Measurements from ENCODE around the gene SAMD13. TPM values are rescaled to one million over a fixed set of nuclear protein-coding genes. Genes with fewer than 3 reads are reported as not detected.

SAMD13 gene
- total RNA-seq, 6 experiments from 2014 or later = 0.40 to 0.68 (median 0.47) TPM; not detected in 3

DNA sequence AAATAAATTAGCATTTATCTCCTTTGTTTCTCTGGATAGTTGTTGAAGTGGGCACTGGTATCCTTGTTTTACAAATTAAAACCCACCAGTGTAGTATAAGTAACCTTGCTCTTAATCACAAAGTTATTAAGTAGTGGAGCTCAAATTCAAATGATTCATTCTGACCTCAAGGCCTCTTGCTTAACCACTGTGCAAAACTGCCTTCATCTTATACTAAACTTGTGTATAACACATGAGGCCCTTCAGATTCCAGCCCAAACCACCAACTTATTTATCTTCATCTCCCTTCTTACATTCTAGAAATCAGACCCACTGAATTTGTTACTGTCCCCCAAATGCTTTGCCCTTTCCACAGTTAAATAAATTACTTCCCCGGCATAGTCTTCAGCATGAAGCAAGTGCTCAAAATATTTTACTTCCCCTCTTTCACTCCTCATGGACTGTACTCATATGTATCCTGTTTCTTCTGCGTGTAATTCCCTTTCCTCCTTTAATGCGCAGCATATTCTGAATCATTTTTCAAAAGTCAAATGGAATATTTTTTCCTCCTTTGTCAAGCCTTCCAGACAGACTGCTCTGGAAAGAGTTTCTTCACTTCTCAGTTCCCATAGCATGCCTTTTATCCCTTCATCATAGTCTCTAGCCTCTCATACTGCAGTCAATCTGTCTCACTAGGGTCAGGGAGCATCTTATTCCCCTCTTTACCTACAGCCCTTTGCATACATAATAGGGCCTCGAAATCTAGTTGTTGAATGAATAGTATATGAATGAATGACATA is 77.8 kb downstream of the SAMD13 start:
- no peak overlapping the region for H3K27ac ChIP-seq
- H3K9me3 ChIP-seq = no peaks in the 10 kb centered on the region
- no peaks in the 10 kb centered on the region for H3K27me3 ChIP-seq
- 72% methylated on average over 4 of the region's 4 CpGs for WGBS (ENCODE audit: insufficient coverage, low coverage, low lambda C conversion rate, missing lambda C conversion rate)
- ATAC-seq (no peak), DNase-seq (no peak)
- TF ChIP-seq, protein P1, sequence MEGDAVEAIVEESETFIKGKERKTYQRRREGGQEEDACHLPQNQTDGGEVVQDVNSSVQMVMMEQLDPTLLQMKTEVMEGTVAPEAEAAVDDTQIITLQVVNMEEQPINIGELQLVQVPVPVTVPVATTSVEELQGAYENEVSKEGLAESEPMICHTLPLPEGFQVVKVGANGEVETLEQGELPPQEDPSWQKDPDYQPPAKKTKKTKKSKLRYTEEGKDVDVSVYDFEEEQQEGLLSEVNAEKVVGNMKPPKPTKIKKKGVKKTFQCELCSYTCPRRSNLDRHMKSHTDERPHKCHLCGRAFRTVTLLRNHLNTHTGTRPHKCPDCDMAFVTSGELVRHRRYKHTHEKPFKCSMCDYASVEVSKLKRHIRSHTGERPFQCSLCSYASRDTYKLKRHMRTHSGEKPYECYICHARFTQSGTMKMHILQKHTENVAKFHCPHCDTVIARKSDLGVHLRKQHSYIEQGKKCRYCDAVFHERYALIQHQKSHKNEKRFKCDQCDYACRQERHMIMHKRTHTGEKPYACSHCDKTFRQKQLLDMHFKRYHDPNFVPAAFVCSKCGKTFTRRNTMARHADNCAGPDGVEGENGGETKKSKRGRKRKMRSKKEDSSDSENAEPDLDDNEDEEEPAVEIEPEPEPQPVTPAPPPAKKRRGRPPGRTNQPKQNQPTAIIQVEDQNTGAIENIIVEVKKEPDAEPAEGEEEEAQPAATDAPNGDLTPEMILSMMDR (IDR thresholded peaks at IDR 0.05) = no peak
- no peak for TF ChIP-seq POLR2A (IDR thresholded peaks at IDR 0.05)
- H3K4me3 ChIP-seq = no peak overlapping the region
- no peaks in the 10 kb centered on the region for H3K36me3 ChIP-seq
- intact Hi-C loops (cut with DNase I) = no loop called here
- H3K4me1 ChIP-seq = no peaks in the 10 kb centered on the region

DNA sequence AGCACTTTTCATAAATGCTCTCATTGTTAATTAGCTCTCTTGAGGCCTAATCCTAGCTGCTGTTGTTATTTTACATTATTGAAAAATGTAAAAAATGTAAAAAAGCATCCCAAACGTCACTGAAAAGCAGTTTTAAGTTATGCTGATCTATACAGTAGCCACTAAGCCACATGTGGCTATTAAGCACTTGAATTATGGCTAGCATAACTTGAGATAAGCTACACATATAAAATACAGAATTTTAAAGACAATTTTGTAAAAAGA is 78.3 kb downstream of the SAMD13 start:
- ATAC-seq (no peak), DNase-seq (no peak)
- intact Hi-C loops (cut with DNase I) = no loop called here
- Histone ChIP-seq H3K4me3 (no peak overlapping the region), H3K27ac (no peak overlapping the region), H3K36me3 (no peaks in the 10 kb centered on the region), H3K9me3 (no peaks in the 10 kb centered on the region), H3K4me1 (no peaks in the 10 kb centered on the region), H3K27me3 (no peaks in the 10 kb centered on the region)
- 44% methylated on average over 1 of the region's 1 CpG for WGBS (ENCODE audit: insufficient coverage, low coverage, low lambda C conversion rate, missing lambda C conversion rate)
- no peak for TF ChIP-seq POLR2A (IDR thresholded peaks at IDR 0.05)
- TF ChIP-seq, protein P1 (IDR thresholded peaks at IDR 0.05) = no peak

DNA sequence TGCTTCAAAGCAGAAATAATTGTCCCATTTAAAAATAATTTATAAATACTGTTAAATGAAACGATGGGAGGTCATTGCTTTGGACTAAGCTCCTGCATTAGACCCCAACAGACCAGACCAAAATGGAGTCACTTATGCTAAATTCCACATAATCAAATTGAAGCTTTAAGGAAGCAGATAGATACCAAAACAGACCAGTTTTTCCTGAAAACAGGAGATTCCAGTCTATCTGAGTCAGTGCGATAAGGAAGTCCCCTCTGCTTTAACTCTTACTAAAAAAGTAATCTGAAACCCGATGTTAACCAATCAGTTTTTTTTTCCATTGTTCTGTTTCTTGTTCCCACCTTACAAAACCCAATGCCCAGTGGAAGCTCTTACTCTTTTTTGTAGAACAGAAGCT is 80.6 kb downstream of the SAMD13 start:
- DNase-seq (no peak), ATAC-seq (no peak)
- Histone ChIP-seq H3K27me3 (no peaks in the 10 kb centered on the region), H3K4me1 (no peaks in the 10 kb centered on the region), H3K9me3 (no peaks in the 10 kb centered on the region), H3K36me3 (no peaks in the 10 kb centered on the region), H3K27ac (no peak overlapping the region), H3K4me3 (no peak overlapping the region)
- 58% methylated on average over 3 of the region's 3 CpGs for WGBS (ENCODE audit: insufficient coverage, low coverage, low lambda C conversion rate, missing lambda C conversion rate)
- TF ChIP-seq POLR2A (IDR thresholded peaks at IDR 0.05) = no peak
- TF ChIP-seq, protein P1 (IDR thresholded peaks at IDR 0.05) = no peak
- intact Hi-C loops (cut with DNase I) = no loop called here

DNA sequence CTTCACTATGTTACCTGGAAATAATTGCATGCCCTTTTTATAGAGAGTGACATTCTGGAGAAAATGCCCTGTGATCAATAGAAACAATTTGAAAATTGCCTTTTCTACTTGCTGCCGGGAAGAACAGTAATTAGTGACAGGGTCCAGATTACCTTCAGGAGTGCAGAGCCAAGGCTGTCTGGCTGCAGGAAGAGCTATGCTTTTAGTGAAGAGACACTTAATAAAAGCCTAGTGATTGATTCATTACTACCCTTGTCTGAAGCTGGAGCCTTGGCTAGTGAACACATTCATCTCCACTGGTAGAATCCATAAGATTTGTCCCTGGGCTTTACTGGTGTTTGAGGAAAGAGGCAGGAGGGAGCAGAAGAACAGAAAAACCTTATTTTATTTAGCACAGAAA is 83.8 kb downstream of the SAMD13 start:
- Histone ChIP-seq H3K4me1 (no peaks in the 10 kb centered on the region), H3K36me3 (no peaks in the 10 kb centered on the region), H3K4me3 (no peak overlapping the region), H3K9me3 (no peaks in the 10 kb centered on the region), H3K27ac (no peak overlapping the region), H3K27me3 (no peaks in the 10 kb centered on the region)
- intact Hi-C loops (cut with DNase I) = no loop called here
- WGBS (ENCODE audit: insufficient coverage, low coverage, low lambda C conversion rate, missing lambda C conversion rate) = 67% methylated on average over 1 of the region's 1 CpG
- no peak for TF ChIP-seq POLR2A (IDR thresholded peaks at IDR 0.05)
- TF ChIP-seq, protein P1 (IDR thresholded peaks at IDR 0.05) = no peak
- DNase-seq = no peak
- ATAC-seq = no peak

Data from right lobe of liver (tissue), 6 donors.